HG03571 (cell line): ENCODE data around the gene HIKESHI.
"Not testable (repeated sequence)": the region's sequence is repeated elsewhere in the genome, so short reads cannot be mapped to it uniquely, and the experiment has no call there.

ENCODE experiments used
- ATAC-seq: cut with Tn5 transposase; IDR thresholded peaks from one replicate; pipeline ENCODE4 v1.9.1; 2021; ENCODE audit not compliant: unreplicated experiment

The HIKESHI gene, protein sequence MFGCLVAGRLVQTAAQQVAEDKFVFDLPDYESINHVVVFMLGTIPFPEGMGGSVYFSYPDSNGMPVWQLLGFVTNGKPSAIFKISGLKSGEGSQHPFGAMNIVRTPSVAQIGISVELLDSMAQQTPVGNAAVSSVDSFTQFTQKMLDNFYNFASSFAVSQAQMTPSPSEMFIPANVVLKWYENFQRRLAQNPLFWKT

DNA sequence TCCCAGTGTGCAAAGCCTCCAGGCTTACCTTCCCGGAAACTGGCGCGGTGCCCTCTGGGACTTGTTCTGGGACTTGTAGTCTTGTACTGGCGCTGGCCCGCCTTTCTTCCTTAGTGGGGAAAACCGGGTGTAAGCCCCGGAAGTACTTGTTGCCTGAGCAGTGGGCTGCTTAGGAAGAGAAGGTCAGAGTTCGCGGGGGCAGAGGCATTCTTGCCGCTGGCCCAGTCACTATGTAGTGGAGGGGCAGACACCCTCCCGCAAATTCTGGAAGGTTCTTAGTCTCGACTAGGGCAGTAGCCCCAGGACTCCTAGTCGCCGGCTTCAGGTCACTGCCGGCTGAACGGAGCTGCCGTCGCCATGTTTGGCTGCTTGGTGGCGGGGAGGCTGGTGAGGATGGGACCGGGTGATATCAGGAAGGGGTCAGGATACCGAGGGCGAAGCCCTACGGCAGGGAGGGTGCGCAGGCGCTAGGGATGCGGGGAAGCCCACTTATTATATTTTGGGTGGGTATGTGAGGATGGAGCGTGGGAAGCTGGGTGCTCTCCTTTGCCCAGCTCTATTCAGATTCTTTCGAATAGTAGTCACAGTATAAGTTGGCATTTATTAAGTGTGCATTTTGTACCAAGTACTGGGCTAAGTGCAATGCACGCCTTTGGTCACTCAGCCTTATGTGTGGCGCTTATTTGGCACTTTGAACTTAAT lies at the start of gene HIKESHI:
Gene HIKESHI (plus strand): TSS at position 149 of the 702 bp plus-strand sequence. CDS start 209 bp downstream, at position 358.
- ATAC-seq, result peak; percentile 99

- ATAC-seq, result peak; percentile 74
Observed at GRCh38 chr11:86255896-86256295, 46.1 kb upstream of the HIKESHI start.

- no peak for ATAC-seq
Observed at GRCh38 chr11:86256608-86257007, 45.4 kb upstream of the HIKESHI start.

GRCh38 chr11:86257446-86257845 lies 44.6 kb upstream of the HIKESHI start:
- no peak for ATAC-seq

- ATAC-seq, result no peak
Observed at GRCh38 chr11:86259730-86260129, 42.3 kb upstream of the HIKESHI start.

DNA sequence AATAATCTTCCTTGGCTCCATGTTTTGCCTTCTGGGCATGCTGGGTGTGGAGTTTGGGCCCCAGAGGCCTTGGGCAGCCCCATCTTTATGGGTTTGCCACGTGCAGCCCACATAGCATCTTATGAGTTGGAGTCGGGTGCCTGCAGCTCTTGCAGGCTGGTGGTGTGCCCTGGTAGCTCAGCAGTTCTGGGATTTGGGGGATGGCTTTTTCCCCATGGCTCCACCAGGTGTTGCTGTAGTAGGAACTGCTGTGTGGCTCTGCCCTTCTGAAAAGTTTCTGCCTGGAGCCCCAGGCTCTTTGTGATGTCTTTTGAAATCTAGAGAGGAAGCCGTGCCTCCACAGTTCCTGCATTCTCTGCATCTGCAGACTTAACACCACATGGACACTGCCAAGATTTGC lies 40.7 kb upstream of the HIKESHI start:
- no peak for ATAC-seq

DNA sequence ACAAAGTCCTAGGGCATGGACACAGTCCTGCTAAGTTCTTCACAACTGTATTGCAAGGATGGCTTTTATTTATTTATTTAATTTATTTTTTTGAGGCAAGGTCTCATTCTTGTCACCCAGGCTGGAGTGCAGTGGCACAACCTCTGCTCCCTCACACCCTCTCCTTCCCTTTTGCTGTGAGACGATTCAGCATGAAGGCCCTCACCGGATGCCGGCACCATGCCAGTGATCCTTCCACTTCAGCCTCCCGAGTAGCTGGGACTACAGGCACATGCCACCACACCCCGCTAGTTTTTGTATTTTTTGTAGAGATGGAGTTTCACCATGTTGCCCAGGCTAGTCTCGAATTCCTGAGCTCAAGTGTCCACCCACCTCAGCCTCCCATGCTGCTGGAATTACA lies 39.7 kb upstream of the HIKESHI start:
- no peak for ATAC-seq

GRCh38 chr11:86264649-86265048 lies 37.4 kb upstream of the HIKESHI start:
- no peak for ATAC-seq

DNA sequence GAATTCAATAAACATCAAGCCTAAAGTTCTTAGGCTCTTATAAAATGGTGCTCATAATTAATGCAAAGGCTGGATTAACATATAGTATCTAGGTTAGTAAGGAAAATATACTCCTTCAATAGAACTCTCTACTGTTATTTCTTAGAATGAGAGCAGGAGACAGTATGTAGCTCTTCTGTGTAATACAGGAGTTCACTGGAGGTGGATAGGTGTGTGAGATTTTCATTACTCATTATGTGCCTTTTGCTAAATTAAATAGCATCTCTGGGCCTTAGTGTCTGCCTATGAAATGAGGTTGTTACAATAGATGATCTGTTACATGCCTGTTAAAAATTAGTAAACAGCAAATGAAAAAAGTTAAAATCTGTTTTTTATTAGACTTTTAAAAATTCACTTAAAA lies 36.8 kb upstream of the HIKESHI start:
- ATAC-seq, result no peak

- no peak for ATAC-seq
Observed at GRCh38 chr11:86269645-86270044, 32.4 kb upstream of the HIKESHI start.

DNA sequence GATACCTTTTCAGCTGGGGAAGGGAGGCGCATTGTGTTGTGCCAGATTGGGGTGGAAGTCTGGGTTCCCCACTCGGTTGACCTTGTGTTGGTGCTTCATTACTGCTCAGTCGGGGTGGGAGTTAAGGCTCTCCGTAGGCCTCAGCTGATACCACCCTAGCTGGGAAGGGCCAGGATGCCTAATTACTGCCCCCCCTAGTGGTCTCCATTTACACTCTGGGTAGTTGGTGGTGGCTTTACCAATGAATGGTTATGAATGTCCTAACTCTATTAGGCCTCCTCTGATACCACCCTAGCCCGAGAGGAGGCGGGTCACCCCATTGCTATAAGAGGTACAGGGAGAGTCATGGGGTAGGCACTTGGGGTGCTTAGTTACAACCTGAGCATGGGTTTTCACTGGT lies 27.5 kb upstream of the HIKESHI start:
- ATAC-seq, result no peak

GRCh38 chr11:86274999-86275398 lies 27.0 kb upstream of the HIKESHI start:
- no peak for ATAC-seq

GRCh38 chr11:86275493-86276370 lies 26.3 kb upstream of the HIKESHI start:
- ATAC-seq, result no peak

- no peak for ATAC-seq
Observed at GRCh38 chr11:86277741-86278140, 24.3 kb upstream of the HIKESHI start.

DNA sequence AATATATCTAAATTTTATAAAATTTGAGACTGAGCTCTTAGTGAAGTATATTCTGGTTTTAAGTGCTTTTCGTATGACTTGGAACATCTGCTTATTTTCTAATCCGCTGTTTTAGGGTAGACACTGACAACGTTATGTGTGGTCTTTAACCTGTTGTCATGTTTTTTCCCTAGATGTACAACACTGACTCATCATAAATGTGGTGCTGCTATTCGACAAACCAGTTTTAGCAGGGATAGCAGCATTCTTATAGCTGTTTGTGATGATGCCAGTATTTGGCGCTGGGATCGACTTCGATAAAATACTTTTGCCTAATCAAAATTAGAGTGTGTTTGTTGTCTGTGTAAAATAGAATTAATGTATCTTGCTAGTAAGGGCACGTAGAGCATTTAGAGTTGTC lies 23.8 kb upstream of the HIKESHI start:
- no peak for ATAC-seq

DNA sequence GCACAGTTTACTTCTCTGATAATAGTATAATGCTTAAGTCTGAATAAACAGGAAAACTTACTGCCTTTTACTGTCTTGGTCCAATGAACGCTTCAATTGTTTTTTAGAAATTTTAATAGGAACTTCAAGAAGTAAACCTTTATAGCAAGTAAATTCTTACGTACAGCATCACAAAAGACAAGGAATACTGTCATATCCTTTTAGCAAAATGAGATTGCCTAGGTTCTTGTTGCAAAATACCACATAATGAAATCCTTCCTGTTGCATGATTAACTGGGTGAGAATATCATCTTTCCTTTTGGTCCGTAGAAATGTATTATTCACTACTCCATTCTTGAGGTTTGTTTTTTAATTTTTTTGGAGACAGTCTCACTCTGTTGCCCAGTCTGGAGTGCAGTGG lies 22.3 kb upstream of the HIKESHI start:
- ATAC-seq, result no peak

DNA sequence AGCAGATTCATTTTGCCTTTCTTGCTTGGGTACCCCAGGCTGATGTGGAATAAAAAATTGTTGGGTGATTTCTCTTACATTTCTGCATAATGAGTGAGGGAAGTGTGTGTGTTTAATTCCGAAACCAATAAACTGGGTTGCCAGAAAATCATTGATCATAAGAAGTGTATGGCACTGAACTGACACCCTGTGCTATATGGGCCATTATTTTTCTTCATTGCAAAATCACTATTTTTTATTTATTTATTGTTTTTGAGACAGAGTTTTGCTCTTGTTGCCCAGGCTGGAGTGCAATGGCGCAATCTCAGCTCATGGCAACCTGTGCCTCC lies 14.6 kb upstream of the HIKESHI start:
- ATAC-seq, result no peak

DNA sequence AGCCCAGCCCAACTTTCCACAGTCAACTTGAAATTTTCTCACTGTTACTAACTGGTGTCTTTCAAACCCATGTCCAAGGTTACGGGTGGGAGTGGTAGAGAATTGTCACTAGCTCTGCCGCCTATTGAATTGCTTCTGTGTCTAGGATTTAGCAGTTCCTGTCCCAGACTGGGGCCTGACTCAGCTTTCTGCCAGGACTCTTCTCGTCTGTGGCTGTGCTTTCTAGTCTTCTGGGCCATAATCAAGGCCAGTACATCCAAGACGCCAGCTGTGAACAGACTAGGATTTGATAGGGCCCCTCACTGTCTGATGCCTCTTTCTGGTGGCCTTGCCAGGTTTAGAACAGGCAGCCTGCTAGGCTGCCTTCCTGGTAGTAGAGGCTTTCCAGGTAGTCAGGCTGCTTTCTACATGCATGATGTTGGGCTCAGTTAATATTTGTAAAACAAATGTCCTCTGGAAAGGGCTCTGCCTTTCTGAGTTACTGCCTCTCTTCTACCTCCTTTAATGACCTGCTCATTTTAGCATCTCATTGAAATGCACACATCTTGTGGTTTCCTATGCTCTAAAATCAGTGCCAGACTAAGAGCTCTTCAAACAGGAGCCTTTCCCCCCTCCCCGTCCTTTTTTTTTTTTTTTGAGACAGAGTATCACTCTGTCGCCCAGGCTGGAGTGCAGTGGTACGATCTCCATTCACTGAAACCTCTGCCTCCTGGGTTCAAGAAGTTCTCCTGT lies 13.1 kb upstream of the HIKESHI start:
- ATAC-seq, result no peak

- ATAC-seq, result not testable (repeated sequence)
Observed at GRCh38 chr11:86289508-86290280, 12.3 kb upstream of the HIKESHI start.

- ATAC-seq, result no peak
Observed at GRCh38 chr11:86291466-86292262, 10.4 kb upstream of the HIKESHI start.
